NK-92 (cell line): ENCODE measurements around the gene CAMK1G.

ENCODE experiments used
- DNase-seq: peaks from one replicate; lab custom pipeline; 2025; ENCODE audit not compliant: unreplicated experiment; lab: John Stamatoyannopoulos, UW

The CAMK1G gene

DNA sequence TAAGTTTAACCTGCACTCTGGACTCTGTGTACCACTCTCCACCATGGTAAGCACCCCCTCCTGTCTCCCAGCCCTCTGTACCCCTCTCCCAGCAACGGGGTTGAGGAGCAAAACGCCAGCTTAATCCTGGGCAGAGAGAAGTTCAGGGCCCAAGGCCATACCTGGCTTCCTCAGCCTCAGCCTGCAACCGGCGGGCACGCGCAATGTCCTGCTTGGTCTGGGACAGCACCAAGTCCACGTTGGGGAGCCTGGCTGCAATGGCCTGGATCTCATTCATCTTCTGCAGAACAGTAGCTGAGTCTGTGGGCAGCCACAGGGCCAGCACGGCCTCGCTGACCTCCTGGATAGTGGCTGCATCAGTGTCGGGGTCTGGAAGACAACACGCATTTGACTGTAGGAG, 34.8 kb downstream of the CAMK1G start:
- no peak for DNase-seq

- DNase-seq, result no peak
Observed at GRCh38 chr1:209618756-209619420, 35.4 kb downstream of the CAMK1G start.

GRCh38 chr1:209619696-209620486, 36.4 kb downstream of the CAMK1G start:
- no peak for DNase-seq

DNA sequence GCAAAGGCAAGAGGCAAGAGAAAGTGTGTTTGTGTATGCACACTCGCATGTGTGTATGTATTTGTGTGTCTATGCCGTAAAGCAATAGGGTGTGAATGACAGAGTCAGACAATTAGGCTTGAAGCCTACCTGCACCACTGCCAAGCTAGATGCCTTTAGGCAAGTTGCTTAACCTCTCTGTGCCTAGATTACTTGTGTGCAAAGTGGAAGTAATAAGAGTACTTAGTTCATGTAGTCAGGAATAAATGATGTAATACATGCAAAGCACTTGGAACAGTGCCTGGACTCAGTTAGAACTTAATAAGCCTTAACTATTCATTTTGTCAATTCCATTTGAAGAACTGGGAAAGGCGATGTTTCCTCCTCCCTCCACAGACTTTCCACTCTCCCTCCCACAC, 37.0 kb downstream of the CAMK1G start:
- no peak for DNase-seq

DNA sequence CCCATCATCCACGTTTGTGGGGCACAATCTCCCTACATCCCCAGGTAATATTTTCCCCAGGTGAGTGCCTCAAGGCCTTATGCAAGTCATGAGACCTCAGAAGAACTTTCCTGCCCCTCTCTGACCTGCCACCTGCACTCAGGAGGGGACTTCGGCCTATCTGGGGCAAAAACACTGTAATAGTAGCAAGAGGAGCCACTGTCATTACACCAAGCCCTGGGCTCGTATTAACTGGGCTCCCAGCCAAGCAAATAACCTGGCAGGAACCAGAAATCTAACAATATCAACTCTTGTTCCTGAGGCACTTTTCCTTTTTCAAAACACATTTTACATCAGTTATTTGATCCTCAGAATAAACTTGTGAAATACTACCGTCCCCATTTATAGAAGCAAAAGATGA, 37.8 kb downstream of the CAMK1G start:
- DNase-seq, result no peak

DNA sequence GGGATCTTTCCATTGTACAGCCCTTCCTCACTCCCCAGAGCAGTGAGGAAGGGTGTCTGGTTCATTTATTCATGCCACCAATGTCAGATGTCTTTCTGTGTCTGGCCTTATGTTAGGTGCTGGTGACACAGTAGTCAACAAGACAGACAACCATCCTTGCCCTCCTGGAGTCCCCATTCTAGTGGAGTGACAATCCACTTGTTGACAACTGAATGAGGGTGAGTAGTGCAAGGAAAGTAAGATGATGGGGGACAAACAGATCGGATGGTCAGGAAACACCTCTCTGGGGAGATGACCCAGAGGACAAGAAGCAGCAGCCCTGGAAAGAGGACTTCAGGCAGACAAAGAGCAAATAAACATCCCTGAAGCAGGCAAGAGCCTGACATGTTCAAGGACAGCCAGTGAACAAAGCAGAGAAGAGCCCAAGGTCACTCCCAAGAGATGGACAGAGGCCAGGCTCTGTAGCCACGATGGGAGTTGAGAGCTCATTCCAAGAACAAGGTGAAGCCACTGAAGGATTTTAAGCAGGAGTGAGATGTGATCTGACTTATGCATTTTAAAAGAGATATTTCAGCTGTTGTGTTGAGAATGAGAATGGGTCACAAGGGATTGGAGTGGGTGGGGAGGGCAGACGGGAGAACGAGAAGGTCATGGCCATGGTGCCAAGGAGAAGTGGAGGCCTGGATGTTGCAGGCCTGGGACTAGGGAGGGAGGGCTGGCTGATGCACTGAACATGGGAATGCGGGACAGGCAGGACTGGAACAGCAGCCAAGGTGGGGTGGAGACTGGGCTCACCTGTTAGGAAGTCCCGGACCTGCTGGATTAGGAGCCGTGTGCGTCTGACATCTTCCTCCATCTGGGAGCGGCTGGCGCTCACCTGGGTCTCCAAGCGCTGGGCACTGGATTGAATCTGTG, 38.5 kb downstream of the CAMK1G start:
- no peak for DNase-seq

- no peak for DNase-seq
Observed at GRCh38 chr1:209622841-209623829, 39.6 kb downstream of the CAMK1G start.

DNA sequence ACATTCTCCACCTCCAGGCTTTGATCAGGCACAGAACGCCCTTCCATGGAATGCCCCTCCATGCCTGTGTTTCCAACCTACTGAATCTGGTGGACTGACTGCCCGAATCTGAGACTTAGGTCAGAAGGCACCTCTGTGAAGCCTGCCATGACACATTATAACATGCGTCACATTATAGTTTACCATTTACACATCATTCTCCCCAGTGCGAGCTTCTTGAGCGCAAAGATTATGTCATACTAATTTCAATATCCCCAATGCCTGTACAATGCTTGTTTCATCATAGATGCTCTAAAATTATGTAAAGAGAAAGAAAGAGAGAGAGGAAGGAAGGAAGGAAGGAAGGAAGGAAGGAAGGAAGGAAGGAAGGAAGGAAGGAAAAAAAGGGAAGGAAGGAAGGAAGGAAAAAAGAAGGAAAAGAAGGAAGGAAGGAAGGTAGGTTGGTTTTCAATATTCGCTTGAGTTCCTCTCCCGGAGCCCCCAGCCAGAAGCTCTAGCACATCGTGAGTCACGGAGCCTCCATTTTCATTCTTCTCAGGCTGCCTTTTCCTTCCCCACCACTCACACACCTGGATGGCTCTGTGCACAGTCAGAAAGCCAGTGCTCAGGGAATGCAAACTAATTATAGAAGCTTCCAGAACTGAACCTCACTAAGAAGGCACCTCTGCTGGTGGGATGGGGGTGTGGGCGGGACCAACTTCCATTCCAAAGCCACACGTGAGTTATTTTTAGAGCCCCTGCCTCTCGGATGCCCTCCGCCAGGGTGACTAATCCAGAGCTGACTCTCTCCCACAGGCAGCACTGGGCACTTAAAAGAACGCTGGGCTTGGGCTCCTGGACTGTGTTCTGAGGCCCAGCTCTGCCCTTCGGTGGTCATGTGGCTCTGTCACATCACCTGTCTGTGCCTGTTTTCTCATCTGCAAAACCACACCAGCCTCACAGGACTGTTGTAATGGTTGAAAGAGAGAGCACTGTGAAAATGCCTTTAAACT, 41.3 kb downstream of the CAMK1G start:
- no peak for DNase-seq

GRCh38 chr1:209625791-209626285, 42.3 kb downstream of the CAMK1G start:
- no peak for DNase-seq

- no peak for DNase-seq
Observed at GRCh38 chr1:209626346-209627026, 43.0 kb downstream of the CAMK1G start.

DNA sequence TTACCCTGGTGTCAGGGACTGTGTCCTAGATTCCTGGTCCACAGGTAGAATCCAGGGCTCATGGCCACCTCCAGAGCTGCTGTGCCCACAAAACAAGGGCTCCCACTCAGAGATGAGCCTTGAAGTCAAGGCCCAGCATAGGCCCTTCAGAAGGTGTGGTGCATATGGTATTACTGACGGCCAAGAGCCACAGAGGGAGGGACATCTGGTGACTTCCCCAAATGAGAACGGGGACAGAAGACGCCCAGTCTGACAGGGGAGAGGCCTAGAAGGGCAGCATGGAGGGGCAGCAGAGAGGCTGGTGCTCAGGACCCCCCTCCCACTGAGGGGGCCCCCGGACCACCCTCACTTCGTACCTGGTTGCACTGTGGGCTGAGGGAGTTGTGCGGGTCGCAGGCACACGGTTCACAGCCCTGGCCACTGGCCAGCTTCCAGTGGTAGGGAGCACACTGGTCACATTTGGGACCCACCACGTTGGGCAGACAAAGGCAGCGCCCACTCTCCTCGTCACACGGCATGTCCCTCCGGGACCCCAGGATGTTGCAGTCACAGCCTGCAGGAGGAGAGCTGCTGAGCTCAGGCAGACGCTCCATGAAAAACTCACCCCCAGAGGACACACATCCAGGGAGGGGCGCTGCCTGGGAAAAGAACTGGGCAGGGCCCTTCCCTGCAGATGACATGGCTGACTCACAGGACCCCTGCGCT, 43.7 kb downstream of the CAMK1G start:
- DNase-seq, result no peak

DNA sequence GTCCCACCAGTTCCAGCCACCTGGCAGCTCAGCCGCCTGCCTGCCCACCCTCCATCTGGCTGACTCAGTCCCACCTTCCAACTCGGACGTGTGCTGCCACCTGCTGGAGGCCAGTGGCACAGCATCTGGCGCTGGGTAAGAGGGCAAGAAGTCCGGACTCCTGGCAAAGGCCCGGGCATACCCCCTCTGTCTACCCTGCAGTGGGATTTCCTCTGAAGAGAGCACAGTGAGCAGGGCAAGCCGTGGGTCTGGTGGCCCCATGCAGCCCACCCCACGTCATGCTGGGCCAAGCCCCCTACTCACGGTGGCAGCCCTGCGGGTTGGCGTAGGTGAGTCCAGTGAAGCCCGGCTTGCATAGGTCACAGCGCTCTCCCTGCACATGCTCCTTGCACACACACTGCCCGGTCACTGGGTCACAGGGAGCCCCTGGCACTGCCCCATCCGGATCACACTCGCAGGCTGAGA, 44.2 kb downstream of the CAMK1G start:
- DNase-seq, result no peak

- DNase-seq, result no peak
Observed at GRCh38 chr1:209628618-209629299, 45.2 kb downstream of the CAMK1G start.

GRCh38 chr1:209629621-209630382, 46.3 kb downstream of the CAMK1G start:
- no peak for DNase-seq

DNA sequence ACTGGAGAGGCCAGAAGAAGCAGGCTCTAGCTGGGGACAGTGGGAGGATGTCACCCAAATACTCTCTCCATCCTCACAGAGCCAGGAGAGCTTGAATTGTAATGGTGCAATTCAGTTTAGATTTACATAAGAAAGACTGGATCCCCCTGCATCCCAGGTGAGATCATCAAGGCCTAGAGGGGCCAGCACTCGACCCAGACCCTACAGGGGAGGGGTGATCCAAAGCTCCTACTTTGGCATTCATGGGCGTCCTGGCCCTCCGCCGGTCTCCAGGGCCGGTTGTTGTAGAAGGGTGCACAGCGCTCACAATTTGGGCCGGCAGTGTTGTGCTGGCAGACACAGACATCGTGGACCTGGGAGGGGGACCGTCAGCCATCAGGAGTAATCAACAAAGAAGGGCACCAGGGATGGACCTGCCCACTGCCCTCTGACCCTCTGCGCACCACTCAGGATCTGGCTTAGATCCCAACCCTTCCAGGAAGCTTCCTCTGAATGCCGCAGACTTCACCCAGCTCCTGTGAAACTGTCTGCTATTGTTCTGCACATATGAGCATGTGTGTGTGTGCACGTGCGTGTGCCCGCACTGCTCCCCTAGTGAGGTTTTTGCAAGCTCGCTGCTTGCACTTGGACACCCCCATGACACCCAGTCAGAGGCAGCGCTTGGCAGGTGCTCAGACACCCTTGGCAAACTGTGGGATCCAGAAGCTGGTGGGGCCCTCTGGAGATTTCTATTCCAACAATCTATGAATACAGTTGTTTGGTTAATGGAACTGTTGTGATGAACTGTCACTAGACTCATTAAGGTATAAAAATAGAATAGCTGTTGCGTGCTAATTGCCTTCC, 47.1 kb downstream of the CAMK1G start:
- DNase-seq, result no peak
